GM06990 (cell line): ENCODE results near the gene CRIM1.

Experiments used
- DNase-seq: peaks from one replicate; pipeline ENCODE4 v3.0.0-alpha.2; 2011; ENCODE audit not compliant: insufficient read length; ENCODE audit errors: extremely low read depth
- H3K27me3 ChIP-seq: replicated peaks from 2 replicates; pipeline ENCODE4 v1.6.0; 2011; ENCODE audit warnings: low read length; ENCODE audit not compliant: control insufficient read depth, insufficient read depth
- H3K36me3 ChIP-seq: 2 replicates; pipeline ENCODE4 v1.5.1; 2011; ENCODE audit warnings: low read length; ENCODE audit not compliant: control insufficient read depth, insufficient read depth
- H3K4me3 ChIP-seq: replicated peaks from 2 replicates; pipeline ENCODE4 v1.5.1; 2011; ENCODE audit warnings: low read depth, mild to moderate bottlenecking, control low read depth, low read length
- TF ChIP-seq, protein P1 (sequence below): IDR thresholded peaks from 2 replicates; pipeline ENCODE4 v1.5.1; 2011; ENCODE audit warnings: low read length, control low read depth, mild to moderate bottlenecking, inconsistent platforms; ENCODE audit not compliant: insufficient read depth, poor library complexity, severe bottlenecking

Gene CRIM1

DNA sequence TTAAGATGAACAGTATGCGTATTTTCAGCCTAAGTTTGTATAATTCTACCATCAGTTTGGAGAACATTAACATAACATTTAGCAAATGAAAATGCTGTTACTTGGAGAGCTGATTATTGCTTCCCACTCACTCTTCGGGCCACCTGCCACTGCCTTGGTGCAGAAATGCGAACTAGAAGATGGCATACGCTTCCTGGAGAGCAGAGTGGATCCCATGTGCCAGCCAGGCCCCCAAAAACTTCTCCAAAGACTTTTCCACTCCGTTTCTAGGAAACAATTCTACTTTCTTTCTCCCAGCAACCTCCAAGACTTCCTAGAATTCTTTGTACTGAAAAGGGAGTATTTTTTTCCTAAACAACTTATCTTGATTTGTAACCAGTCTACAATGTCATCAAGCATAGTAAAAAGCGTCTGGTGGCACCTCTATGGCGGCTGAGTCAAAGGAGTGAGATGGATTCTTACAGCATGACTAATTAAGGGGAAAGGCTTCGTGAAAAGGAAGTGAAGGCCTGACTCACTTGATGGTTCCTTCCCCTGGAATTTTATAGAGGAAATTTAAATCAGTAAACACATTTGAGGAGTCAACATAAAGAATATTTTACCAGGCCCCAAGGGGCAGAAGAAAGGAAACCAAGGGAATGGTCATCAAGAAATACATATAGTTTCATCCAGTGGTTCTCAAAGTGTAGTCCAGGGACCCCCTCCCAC, 205.8 kb downstream of the CRIM1 start:
- Histone ChIP-seq H3K27me3 (no peaks in the 10 kb centered on the region), H3K36me3 (peaks cover 2% of the 10 kb centered on the region), H3K4me3 (no peak overlapping the region)
- DNase-seq = no peak
- TF ChIP-seq, protein P1, sequence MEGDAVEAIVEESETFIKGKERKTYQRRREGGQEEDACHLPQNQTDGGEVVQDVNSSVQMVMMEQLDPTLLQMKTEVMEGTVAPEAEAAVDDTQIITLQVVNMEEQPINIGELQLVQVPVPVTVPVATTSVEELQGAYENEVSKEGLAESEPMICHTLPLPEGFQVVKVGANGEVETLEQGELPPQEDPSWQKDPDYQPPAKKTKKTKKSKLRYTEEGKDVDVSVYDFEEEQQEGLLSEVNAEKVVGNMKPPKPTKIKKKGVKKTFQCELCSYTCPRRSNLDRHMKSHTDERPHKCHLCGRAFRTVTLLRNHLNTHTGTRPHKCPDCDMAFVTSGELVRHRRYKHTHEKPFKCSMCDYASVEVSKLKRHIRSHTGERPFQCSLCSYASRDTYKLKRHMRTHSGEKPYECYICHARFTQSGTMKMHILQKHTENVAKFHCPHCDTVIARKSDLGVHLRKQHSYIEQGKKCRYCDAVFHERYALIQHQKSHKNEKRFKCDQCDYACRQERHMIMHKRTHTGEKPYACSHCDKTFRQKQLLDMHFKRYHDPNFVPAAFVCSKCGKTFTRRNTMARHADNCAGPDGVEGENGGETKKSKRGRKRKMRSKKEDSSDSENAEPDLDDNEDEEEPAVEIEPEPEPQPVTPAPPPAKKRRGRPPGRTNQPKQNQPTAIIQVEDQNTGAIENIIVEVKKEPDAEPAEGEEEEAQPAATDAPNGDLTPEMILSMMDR = no peak

DNA sequence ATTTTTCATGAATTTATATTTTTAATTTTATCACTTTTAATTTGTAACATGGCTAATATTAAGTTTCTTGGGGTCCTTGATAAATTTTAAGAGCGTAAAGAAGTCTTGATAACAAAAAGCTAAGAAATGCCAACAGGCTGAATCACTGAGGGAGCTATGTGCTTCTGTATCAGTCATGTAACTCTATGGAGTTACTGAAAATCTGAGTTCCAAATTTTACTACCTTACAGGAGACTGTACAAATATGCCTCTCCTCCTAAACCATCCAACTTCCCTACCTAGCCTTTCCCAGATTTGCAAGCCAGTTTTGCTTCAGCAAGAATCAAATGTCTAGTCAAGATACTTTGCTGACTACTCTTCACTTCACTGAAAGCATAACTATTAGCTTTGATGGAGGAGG, 206.7 kb downstream of the CRIM1 start:
- no peak overlapping the region for H3K4me3 ChIP-seq
- H3K36me3 ChIP-seq = peaks cover 2% of the 10 kb centered on the region
- DNase-seq = no peak
- TF ChIP-seq, protein P1 = no peak
- no peaks in the 10 kb centered on the region for H3K27me3 ChIP-seq

DNA sequence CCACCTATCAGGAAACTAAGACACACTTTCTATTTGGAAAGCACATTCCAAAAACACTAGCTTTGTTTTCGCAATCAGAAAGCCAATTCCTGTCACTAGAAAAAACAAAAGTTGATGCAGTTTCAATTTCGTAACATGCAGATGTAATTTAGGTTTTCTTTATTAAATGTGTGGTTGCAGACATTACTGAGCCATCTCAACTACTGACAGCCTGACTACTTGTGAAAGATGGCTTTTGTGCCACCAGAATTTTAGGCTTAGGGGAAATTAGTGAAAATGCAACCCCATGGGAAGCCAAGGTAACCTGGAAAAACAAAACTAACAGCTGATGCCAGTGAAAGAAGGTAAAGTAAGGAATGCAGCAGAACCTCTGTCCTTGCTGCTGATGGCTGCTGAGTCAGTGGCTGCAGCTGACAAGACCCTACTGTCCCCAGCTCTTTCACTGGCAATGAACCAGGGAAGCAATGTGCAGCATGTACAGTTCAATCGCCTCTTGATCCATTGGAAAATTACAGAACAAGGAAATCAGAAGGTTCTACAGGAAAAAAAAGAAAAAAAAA, 207.5 kb downstream of the CRIM1 start:
- Histone ChIP-seq H3K36me3 (peaks cover 2% of the 10 kb centered on the region), H3K27me3 (no peaks in the 10 kb centered on the region), H3K4me3 (no peak overlapping the region)
- TF ChIP-seq, protein P1 = no peak
- no peak for DNase-seq

DNA sequence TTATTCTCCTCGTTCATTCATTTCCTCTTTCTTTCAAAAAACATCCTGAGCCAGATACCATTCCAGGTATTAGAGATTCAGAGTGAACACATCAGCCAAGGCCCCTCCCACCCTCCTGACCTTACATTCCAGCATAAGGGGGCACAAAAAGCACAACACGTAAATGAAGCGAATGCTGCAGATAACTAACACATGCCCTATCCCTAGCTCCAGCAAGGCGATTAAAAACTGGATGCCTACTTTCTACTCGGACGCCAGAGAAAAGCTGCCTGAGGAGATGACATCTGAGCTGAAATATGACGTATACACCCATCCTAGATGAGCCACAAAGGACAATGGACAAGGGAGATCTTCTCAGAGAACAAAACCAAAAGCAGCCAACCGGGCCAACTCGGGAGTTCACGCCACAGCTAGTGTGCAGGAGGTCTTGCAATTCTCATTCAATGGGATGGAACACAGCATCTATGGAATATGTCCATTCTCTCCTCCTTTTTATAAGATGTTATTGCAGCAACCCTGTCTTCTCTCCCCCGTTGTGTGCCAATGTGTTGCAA, 208.9 kb downstream of the CRIM1 start:
- DNase-seq = no peak
- Histone ChIP-seq H3K4me3 (no peak overlapping the region), H3K27me3 (no peaks in the 10 kb centered on the region), H3K36me3 (peaks cover 2% of the 10 kb centered on the region)
- TF ChIP-seq, protein P1 = no peak

DNA sequence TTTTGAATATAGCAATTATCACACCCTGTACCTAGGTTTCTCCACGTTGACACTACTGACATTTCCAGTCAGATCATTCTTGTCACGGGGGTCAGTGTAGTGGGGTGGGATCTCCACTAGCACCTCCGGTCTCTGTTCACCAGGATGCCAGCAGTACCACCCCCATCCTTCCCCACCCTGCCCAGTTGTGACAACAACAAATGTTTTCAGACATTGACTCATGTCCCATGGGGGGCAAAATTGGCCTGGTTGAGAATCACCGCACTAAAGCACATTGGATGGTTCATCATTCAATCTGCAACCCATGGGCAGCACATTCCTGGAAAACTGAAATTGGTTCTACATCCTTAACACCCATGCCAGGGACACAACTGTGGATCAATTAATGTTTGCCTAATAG, 210.1 kb downstream of the CRIM1 start:
- Histone ChIP-seq H3K36me3 (peaks cover 2% of the 10 kb centered on the region), H3K27me3 (no peaks in the 10 kb centered on the region), H3K4me3 (no peak overlapping the region)
- DNase-seq = no peak
- TF ChIP-seq, protein P1 = no peak
